ENCODE data around the gene TYK2.

The TYK2 gene

DNA sequence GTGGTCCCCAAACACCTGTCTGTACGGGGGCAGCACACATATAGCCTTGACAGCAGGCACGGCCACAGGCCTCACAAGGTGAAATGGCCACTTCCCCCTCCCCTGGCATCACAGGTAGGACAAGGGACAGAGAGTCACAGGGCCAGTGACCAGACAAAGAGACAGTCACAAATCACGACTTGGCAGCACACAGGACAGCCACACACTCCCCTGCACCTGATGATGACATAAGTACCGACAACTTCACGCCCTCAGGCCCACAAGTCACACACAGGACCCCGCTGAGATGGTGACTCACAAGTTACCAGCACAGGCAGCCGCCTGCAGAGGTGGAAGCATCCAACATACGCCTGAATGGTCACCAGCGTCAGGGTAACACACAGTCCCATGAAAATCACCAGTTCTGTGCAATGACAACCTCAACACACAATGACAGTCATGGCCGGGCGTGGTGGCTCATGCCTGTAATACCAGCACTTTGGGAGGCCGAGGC, 16.5 kb downstream of the TYK2 start (continued):
- TF ChIP-seq, protein P1, sequence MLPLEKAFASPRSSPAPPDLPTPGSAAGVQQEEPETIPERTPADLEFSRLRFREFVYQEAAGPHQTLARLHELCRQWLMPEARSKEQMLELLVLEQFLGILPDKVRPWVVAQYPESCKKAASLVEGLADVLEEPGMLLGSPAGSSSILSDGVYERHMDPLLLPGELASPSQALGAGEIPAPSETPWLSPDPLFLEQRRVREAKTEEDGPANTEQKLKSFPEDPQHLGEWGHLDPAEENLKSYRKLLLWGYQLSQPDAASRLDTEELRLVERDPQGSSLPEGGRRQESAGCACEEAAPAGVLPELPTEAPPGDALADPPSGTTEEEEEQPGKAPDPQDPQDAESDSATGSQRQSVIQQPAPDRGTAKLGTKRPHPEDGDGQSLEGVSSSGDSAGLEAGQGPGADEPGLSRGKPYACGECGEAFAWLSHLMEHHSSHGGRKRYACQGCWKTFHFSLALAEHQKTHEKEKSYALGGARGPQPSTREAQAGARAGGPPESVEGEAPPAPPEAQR (tag by site-specific recombination; IDR thresholded peaks at IDR 0.05): no peak
- TF ChIP-seq, protein P2, sequence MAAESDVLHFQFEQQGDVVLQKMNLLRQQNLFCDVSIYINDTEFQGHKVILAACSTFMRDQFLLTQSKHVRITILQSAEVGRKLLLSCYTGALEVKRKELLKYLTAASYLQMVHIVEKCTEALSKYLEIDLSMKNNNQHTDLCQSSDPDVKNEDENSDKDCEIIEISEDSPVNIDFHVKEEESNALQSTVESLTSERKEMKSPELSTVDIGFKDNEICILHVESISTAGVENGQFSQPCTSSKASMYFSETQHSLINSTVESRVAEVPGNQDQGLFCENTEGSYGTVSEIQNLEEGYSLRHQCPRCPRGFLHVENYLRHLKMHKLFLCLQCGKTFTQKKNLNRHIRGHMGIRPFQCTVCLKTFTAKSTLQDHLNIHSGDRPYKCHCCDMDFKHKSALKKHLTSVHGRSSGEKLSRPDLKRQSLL (tag by site-specific recombination; IDR thresholded peaks at IDR 0.05): no peak
- no peak for TF ChIP-seq WT1 (tag by site-specific recombination; IDR thresholded peaks at IDR 0.05)
- TF ChIP-seq, protein P3, sequence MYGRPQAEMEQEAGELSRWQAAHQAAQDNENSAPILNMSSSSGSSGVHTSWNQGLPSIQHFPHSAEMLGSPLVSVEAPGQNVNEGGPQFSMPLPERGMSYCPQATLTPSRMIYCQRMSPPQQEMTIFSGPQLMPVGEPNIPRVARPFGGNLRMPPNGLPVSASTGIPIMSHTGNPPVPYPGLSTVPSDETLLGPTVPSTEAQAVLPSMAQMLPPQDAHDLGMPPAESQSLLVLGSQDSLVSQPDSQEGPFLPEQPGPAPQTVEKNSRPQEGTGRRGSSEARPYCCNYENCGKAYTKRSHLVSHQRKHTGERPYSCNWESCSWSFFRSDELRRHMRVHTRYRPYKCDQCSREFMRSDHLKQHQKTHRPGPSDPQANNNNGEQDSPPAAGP (tag by site-specific recombination; IDR thresholded peaks at IDR 0.05): peak; percentile 85
- no peak for TF ChIP-seq ZNF670 (tag by site-specific recombination; IDR thresholded peaks at IDR 0.05; ENCODE audit: low read depth)
- TF ChIP-seq, protein P4, sequence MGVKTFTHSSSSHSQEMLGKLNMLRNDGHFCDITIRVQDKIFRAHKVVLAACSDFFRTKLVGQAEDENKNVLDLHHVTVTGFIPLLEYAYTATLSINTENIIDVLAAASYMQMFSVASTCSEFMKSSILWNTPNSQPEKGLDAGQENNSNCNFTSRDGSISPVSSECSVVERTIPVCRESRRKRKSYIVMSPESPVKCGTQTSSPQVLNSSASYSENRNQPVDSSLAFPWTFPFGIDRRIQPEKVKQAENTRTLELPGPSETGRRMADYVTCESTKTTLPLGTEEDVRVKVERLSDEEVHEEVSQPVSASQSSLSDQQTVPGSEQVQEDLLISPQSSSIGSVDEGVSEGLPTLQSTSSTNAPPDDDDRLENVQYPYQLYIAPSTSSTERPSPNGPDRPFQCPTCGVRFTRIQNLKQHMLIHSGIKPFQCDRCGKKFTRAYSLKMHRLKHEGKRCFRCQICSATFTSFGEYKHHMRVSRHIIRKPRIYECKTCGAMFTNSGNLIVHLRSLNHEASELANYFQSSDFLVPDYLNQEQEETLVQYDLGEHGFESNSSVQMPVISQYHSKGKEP (tag by site-specific recombination; IDR thresholded peaks at IDR 0.05): no peak
- TF ChIP-seq ZNF292 (tag by site-specific recombination; IDR thresholded peaks at IDR 0.05; ENCODE audit: borderline replicate concordance, low read depth): no peak
- TF ChIP-seq ZBTB21 (tag by site-specific recombination; IDR thresholded peaks at IDR 0.05): peak; percentile 73
- TF ChIP-seq, protein P5, sequence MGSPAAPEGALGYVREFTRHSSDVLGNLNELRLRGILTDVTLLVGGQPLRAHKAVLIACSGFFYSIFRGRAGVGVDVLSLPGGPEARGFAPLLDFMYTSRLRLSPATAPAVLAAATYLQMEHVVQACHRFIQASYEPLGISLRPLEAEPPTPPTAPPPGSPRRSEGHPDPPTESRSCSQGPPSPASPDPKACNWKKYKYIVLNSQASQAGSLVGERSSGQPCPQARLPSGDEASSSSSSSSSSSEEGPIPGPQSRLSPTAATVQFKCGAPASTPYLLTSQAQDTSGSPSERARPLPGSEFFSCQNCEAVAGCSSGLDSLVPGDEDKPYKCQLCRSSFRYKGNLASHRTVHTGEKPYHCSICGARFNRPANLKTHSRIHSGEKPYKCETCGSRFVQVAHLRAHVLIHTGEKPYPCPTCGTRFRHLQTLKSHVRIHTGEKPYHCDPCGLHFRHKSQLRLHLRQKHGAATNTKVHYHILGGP (tag by site-specific recombination; IDR thresholded peaks at IDR 0.05): no peak
- peak; percentile 79 for TF ChIP-seq EGR2 (tag by site-specific recombination; IDR thresholded peaks at IDR 0.05; ENCODE audit: low read depth)
- no peak for TF ChIP-seq IKZF3 (tag by site-specific recombination; IDR thresholded peaks at IDR 0.05)
- TF ChIP-seq KLF1 (tag by site-specific recombination; IDR thresholded peaks at IDR 0.05): no peak
- peak; percentile 89 for TF ChIP-seq ZNF660 (tag by site-specific recombination; IDR thresholded peaks at IDR 0.05)
- TF ChIP-seq, protein P6, sequence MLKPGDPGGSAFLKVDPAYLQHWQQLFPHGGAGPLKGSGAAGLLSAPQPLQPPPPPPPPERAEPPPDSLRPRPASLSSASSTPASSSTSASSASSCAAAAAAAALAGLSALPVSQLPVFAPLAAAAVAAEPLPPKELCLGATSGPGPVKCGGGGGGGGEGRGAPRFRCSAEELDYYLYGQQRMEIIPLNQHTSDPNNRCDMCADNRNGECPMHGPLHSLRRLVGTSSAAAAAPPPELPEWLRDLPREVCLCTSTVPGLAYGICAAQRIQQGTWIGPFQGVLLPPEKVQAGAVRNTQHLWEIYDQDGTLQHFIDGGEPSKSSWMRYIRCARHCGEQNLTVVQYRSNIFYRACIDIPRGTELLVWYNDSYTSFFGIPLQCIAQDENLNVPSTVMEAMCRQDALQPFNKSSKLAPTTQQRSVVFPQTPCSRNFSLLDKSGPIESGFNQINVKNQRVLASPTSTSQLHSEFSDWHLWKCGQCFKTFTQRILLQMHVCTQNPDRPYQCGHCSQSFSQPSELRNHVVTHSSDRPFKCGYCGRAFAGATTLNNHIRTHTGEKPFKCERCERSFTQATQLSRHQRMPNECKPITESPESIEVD (tag by site-specific recombination; IDR thresholded peaks at IDR 0.05): no peak
- peak; percentile 69; the same call in 1 of the 2 replicates for TF ChIP-seq SCRT2 (tag by site-specific recombination; IDR thresholded peaks at IDR 0.05)
- TF ChIP-seq ZNF76 (tag by site-specific recombination; IDR thresholded peaks at IDR 0.05; ENCODE audit: borderline replicate concordance, low read depth): no peak
- no peak for TF ChIP-seq ZNF768 (tag by site-specific recombination; IDR thresholded peaks at IDR 0.05)
- no peak for TF ChIP-seq ZNF132 (tag by site-specific recombination; IDR thresholded peaks at IDR 0.05; ENCODE audit: borderline replicate concordance)
- no peak for TF ChIP-seq ZNF837 (tag by site-specific recombination; IDR thresholded peaks at IDR 0.05)
- no peak for TF ChIP-seq ZNF548 (tag by site-specific recombination; IDR thresholded peaks at IDR 0.05)
- TF ChIP-seq MEIS1 (CRISPR knock-in tag; IDR thresholded peaks at IDR 0.05; ENCODE audit: borderline replicate concordance): no peak
- no peak for TF ChIP-seq ZNF169 (tag by site-specific recombination; IDR thresholded peaks at IDR 0.05)
- no peak for TF ChIP-seq ZNF571 (tag by site-specific recombination; IDR thresholded peaks at IDR 0.05)
- TF ChIP-seq, protein P7, sequence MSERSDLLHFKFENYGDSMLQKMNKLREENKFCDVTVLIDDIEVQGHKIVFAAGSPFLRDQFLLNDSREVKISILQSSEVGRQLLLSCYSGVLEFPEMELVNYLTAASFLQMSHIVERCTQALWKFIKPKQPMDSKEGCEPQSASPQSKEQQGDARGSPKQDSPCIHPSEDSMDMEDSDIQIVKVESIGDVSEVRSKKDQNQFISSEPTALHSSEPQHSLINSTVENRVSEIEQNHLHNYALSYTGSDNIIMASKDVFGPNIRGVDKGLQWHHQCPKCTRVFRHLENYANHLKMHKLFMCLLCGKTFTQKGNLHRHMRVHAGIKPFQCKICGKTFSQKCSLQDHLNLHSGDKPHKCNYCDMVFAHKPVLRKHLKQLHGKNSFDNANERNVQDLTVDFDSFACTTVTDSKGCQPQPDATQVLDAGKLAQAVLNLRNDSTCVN (tag by site-specific recombination; optimal IDR thresholded peaks at IDR 0.05): no peak
- no peak for TF ChIP-seq ZNF274 (IDR thresholded peaks at IDR 0.05; ENCODE audit: low read length)
- no peak for TF ChIP-seq ZNF274 (tag by site-specific recombination; IDR thresholded peaks at IDR 0.05; ENCODE audit: borderline replicate concordance)
- TF ChIP-seq ZNF10 (tag by site-specific recombination; IDR thresholded peaks at IDR 0.05): peak; percentile 99
- no peak for TF ChIP-seq ZNF140 (tag by site-specific recombination; IDR thresholded peaks at IDR 0.05)
- TF ChIP-seq SETDB1 (IDR thresholded peaks at IDR 0.05; ENCODE audit: insufficient read length, low read length): no peak
- TF ChIP-seq MYNN (tag by site-specific recombination; IDR thresholded peaks at IDR 0.05; ENCODE audit: borderline replicate concordance): no peak

Data from HEK293 (cell line).